ENCODE results near the gene BBC3. TPM values are rescaled to one million over a fixed set of nuclear protein-coding genes. Genes with fewer than 3 reads are reported as not detected.

The BBC3 gene
- total and polyA plus RNA-seq, 2 of the 4 experiments (the other 2 are of a cell fraction): 1.6 to 6.5 TPM

DNA sequence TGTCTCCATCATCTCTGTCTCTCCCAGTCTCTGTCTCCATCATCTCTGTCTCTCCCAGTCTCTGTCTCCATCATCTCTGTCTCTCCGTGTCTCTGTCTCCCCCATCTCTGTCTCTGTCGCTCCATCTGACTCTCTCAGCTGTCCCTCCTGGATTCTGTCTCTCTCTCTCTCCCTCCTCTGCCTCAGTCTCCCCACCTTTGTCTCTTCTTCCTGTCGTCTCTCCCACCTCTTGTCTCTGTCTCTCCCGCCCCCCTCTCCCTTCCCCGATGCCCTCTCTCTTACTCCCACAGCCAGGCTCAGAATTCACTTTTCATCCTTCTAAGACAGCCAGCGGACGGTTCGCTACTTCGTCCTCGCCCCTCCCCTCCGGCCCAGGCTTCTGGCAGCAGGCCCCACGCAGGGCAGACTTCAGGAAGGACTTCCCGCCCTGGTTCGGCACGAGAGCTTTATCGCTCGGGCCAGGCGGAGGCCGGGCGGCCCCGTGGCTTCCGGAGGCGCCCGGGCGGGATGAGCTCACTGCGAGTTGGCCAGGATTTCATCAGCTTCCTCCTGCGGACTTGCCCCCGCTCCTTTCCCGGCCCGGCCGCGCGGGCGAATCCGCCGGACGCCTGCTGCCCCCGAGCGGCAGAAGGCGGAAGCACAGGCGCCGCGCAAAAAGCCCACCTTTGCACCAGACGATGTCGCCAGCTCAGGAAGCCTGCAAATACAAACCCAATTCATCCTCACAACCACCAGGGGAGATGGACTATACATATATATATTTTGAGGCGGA is 13.0 kb upstream of the BBC3 start:
- in situ Hi-C loops (cut with MboI; ENCODE audit: low sequenced_read_pairs): no loop called here
- Histone ChIP-seq H2AK5ac (ENCODE audit: low read depth, low read length) (peak overlapping the region; percentile 99), H3K36me3 (ENCODE audit: control insufficient read depth, insufficient read depth, low read length) (no peaks in the 10 kb centered on the region), H4K5ac (ENCODE audit: low read depth, low read length) (peak overlapping the region; percentile 73), H3K23ac (ENCODE audit: low read depth, low read length) (peak overlapping the region; percentile 97), H4K91ac (ENCODE audit: insufficient read depth, low read depth, low read length) (peak overlapping the region; percentile 98), H4K20me1 (ENCODE audit: insufficient read depth, low read length) (peaks cover 10% of the 10 kb centered on the region; the same call in 1 of the 2 replicates), H3K27me3 (ENCODE audit: control insufficient read depth, insufficient read depth, low read length) (no peaks in the 10 kb centered on the region), H3K27ac (ENCODE audit: insufficient read depth, low read length) (peak overlapping the region; percentile 82), H2BK15ac (ENCODE audit: low read depth, low read length) (peak overlapping the region; percentile 98; the same call in 2 of the 3 replicates), H3K9me3 (ENCODE audit: control insufficient read depth, insufficient read depth, low read length) (no peaks in the 10 kb centered on the region), H3K56ac (ENCODE audit: extremely low read depth, insufficient read depth, low read length) (peak overlapping the region; percentile 89), H2BK5ac (ENCODE audit: low read depth, low read length, poor library complexity, severe bottlenecking) (peak overlapping the region; percentile 73), H2BK20ac (ENCODE audit: low read depth, low read length) (peak overlapping the region; percentile 85), H3K14ac (replicated peaks; ENCODE audit: low read depth, low read length) (peak overlapping the region; percentile 99), H2AK9ac (replicated peaks; ENCODE audit: low read depth, low read length, poor library complexity) (peak overlapping the region; percentile 100), H3K18ac (ENCODE audit: low read depth, low read length) (peak overlapping the region; percentile 62), H3K4me1 (ENCODE audit: control insufficient read depth, insufficient read depth, low read length) (peaks cover 27% of the 10 kb centered on the region), H4K8ac (ENCODE audit: low read depth in 2 of 2, low read length in 2 of 2) (peak overlapping the region; percentile 93 to 96), H3K4me2 (ENCODE audit: low read depth, low read length) (peak overlapping the region; percentile 47), H3K4me3 (ENCODE audit: insufficient read depth, low read depth, low read length) (peak overlapping the region; percentile 37), H2AFZ (replicated peaks; ENCODE audit: low read length, poor library complexity) (peak overlapping the region; percentile 72), H3K9me1 (ENCODE audit: insufficient read depth, low read length) (peaks cover 15% of the 10 kb centered on the region), H3K4ac (ENCODE audit: low read depth, low read length) (peak overlapping the region; percentile 99), H3K79me1 (ENCODE audit: low read depth in 1 of 2, low read length in 2 of 2) (peaks cover 3 to 28% of the 10 kb centered on the region in 2 experiments; a peak in 2 of 4 replicates), H2BK120ac (ENCODE audit: low read depth, low read length) (peak overlapping the region; percentile 97), H3K9ac (ENCODE audit: low read depth, low read length) (peak overlapping the region; percentile 70)
- DNase-seq: peak; percentile 97
- peak; percentile 68 for ATAC-seq (ENCODE audit: low read depth)
- POLR2A ChIA-PET (ENCODE audit: unreplicated experiment): interaction anchor here (0.8 to 1.3 kb wide), 6 partner anchors 12 to 94 kb away, joined by 3 to 10 read pairs (median 5); partner anchors contain the start of gene CCDC9
- intact Hi-C loops (cut with micrococcal nuclease): loop anchor here (1.0 to 5.0 kb wide), 7 partner anchors 14 to 231 kb away; partner anchors contain the start of gene SAE1
- no TSS peak for BruUV-seq (replicated peaks)
- WGBS, 2 experiments (ENCODE audit: extremely low coverage in 2 of 2, insufficient read length in 1 of 2): 3% methylated on average over 16 of the region's 46 CpGs; no CpG with 5 or more reads in 1 of the 2 experiments
- dilution Hi-C loops (cut with HindIII; ENCODE audit: low sequenced_read_pairs, unreplicated experiment): no loop called here
- CTCF ChIA-PET: interaction anchor here (0.5 to 6.1 kb wide), 28 partner anchors 9 to 1534 kb away, joined by 3 to 67 read pairs (median 4); partner anchors contain the start of gene CCDC9
- TF ChIP-seq RAD21 (IDR thresholded peaks at IDR 0.05; ENCODE audit: low read length): peak; percentile 96
- TF ChIP-seq RFX5 (IDR thresholded peaks at IDR 0.05; ENCODE audit: low read depth, low read length): no peak
- TF ChIP-seq, protein P1, sequence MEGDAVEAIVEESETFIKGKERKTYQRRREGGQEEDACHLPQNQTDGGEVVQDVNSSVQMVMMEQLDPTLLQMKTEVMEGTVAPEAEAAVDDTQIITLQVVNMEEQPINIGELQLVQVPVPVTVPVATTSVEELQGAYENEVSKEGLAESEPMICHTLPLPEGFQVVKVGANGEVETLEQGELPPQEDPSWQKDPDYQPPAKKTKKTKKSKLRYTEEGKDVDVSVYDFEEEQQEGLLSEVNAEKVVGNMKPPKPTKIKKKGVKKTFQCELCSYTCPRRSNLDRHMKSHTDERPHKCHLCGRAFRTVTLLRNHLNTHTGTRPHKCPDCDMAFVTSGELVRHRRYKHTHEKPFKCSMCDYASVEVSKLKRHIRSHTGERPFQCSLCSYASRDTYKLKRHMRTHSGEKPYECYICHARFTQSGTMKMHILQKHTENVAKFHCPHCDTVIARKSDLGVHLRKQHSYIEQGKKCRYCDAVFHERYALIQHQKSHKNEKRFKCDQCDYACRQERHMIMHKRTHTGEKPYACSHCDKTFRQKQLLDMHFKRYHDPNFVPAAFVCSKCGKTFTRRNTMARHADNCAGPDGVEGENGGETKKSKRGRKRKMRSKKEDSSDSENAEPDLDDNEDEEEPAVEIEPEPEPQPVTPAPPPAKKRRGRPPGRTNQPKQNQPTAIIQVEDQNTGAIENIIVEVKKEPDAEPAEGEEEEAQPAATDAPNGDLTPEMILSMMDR (conservative IDR thresholded peaks at IDR 0.05; ENCODE audit: low read depth, low read length): peak; percentile 99
- TF ChIP-seq CEBPB (IDR thresholded peaks at IDR 0.05; ENCODE audit: low read depth, low read length): peak; percentile 97
- 0 out of 2 replicates have a peak, but pooled peaks have one; percentile 76 for TF ChIP-seq CHD1 (IDR thresholded peaks at IDR 0.05; ENCODE audit: low read depth, low read length)
- TF ChIP-seq, protein P2, sequence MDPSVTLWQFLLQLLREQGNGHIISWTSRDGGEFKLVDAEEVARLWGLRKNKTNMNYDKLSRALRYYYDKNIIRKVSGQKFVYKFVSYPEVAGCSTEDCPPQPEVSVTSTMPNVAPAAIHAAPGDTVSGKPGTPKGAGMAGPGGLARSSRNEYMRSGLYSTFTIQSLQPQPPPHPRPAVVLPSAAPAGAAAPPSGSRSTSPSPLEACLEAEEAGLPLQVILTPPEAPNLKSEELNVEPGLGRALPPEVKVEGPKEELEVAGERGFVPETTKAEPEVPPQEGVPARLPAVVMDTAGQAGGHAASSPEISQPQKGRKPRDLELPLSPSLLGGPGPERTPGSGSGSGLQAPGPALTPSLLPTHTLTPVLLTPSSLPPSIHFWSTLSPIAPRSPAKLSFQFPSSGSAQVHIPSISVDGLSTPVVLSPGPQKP (IDR thresholded peaks at IDR 0.05; ENCODE audit: borderline replicate concordance, low read depth, low read length): 0 out of 2 replicates have a peak, but pooled peaks have one; percentile 56
- TF ChIP-seq NFE2L2 (IDR thresholded peaks at IDR 0.05; ENCODE audit: low read depth, low read length): no peak
- TF ChIP-seq BHLHE40 (IDR thresholded peaks at IDR 0.05; ENCODE audit: low read depth, low read length): peak; percentile 97
- peak; percentile 69 for TF ChIP-seq POLR2A (IDR thresholded peaks at IDR 0.05; ENCODE audit: low read depth, low read length)
- TF ChIP-seq, protein P3, sequence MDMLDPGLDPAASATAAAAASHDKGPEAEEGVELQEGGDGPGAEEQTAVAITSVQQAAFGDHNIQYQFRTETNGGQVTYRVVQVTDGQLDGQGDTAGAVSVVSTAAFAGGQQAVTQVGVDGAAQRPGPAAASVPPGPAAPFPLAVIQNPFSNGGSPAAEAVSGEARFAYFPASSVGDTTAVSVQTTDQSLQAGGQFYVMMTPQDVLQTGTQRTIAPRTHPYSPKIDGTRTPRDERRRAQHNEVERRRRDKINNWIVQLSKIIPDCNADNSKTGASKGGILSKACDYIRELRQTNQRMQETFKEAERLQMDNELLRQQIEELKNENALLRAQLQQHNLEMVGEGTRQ (IDR thresholded peaks at IDR 0.05; ENCODE audit: low read depth, low read length): peak; percentile 19; the same call in 1 of the 2 replicates
- TF ChIP-seq SMC3 (IDR thresholded peaks at IDR 0.05; ENCODE audit: low read depth, low read length): peak; percentile 90
- 0 out of 2 replicates have a peak, but pooled peaks have one; percentile 19 for TF ChIP-seq FOS (IDR thresholded peaks at IDR 0.05; ENCODE audit: low read depth, low read length)
- peak; percentile 100 for TF ChIP-seq MAZ (IDR thresholded peaks at IDR 0.05; ENCODE audit: borderline replicate concordance, low read depth, low read length)
